HepG2 (cell line): ENCODE data around the gene OPRL1. TPM values are rescaled to one million over a fixed set of nuclear protein-coding genes. Genes with fewer than 3 reads are reported as not detected.

Source experiments
- ARID4A ChIP-seq: sonication (generic); formaldehyde crosslinking; IDR thresholded peaks from 2 replicates; pipeline ENCODE4 v1.5.0; 2020; ENCODE audit warnings: mild to moderate bottlenecking, missing genetic modification reagents, borderline replicate concordance
- CHD4 ChIP-seq: fragments of 200-600 bp; sonication (generic); IDR thresholded peaks from 2 replicates; pipeline ENCODE4 v1.7.0; 2017; ENCODE audit warnings: mild to moderate bottlenecking, low read length, borderline replicate concordance
- FOXC1 ChIP-seq: sonication (generic); formaldehyde crosslinking; IDR thresholded peaks from 2 replicates; pipeline ENCODE4 v1.8.0; 2022; ENCODE audit warnings: mild to moderate bottlenecking, missing genetic modification reagents, borderline replicate concordance
- HOXA3 ChIP-seq: sonication (generic); formaldehyde crosslinking; IDR thresholded peaks from 2 replicates; pipeline ENCODE4 v1.5.0; 2020; ENCODE audit warnings: missing genetic modification reagents
- MAFK ChIP-seq, 2 experiments: IDR thresholded peaks in 1 of 2; conservative IDR thresholded peaks in 1 of 2; 2 replicates each; pipeline ENCODE4 v1.6.1; 2011; ENCODE audit warnings: improper control_type of control experiment in 2 of 2, low read length in 2 of 2
- THAP9 ChIP-seq: sonication (generic); formaldehyde crosslinking; IDR thresholded peaks from 2 replicates; pipeline ENCODE4; 2020; ENCODE audit warnings: missing genetic modification reagents, mild to moderate bottlenecking, borderline replicate concordance
- TIGD3 ChIP-seq: sonication (generic); formaldehyde crosslinking; IDR thresholded peaks from 2 replicates; pipeline ENCODE4 v1.5.1; 2020; ENCODE audit warnings: mild to moderate bottlenecking, missing genetic modification reagents, borderline replicate concordance
- ZBTB42 ChIP-seq: sonication (generic); formaldehyde crosslinking; IDR thresholded peaks from 2 replicates; pipeline ENCODE4 v1.5.0; 2020; ENCODE audit warnings: mild to moderate bottlenecking, missing genetic modification reagents
- ZC3H4 ChIP-seq: sonication (generic); formaldehyde crosslinking; IDR thresholded peaks from 2 replicates; pipeline ENCODE4 v1.4.0; 2020; ENCODE audit warnings: missing genetic modification reagents, borderline replicate concordance
- ZNF512 ChIP-seq: sonication (generic); formaldehyde crosslinking; IDR thresholded peaks from 2 replicates; pipeline ENCODE4 v1.4.0; 2020; ENCODE audit warnings: mild to moderate bottlenecking, missing genetic modification reagents
- ZNF616 ChIP-seq: sonication (generic); formaldehyde crosslinking; IDR thresholded peaks from 2 replicates; pipeline ENCODE4 v1.5.0; 2020; ENCODE audit warnings: low read depth, mild to moderate bottlenecking, missing genetic modification reagents
- polyA plus RNA-seq, 8 experiments: library from polyadenylated mRNA; depleted of rRNA in 3 of 8; stranded (reverse) in 7 of 8; unstranded in 1 of 8; fragments of >200 nt; fragmentation: Illumina TruSeq in 4 of 8; extraction: Trizol in 4 of 8; gene quantifications; 2 replicates each; pipeline versions ENCODE4 v1.2.1 to v1.2.3, GENCODE V29; 2011 to 2016; ENCODE audit warnings: low read depth in 4 of 8, missing spikeins in 1 of 8, mixed read lengths in 1 of 8; ENCODE audit not compliant: insufficient read depth in 1 of 8
- total RNA-seq, 5 experiments: library from RNA; depleted of rRNA; stranded (reverse); fragments of >200 nt; fragmentation: Illumina TruSeq; extraction: Trizol; gene quantifications; 2 replicates each; pipeline ENCODE4 v1.2.3, GENCODE V29; 2016; ENCODE audit warnings: low read depth in 1 of 5
- TF ChIP-seq, protein P1 (sequence below): sonication (generic); formaldehyde crosslinking; conservative IDR thresholded peaks from 2 replicates; pipeline ENCODE4 v1.5.0; 2020; ENCODE audit warnings: missing genetic modification reagents
- TF ChIP-seq, protein P2 (sequence below): sonication (generic); formaldehyde crosslinking; IDR thresholded peaks from 2 replicates; pipeline ENCODE4 v1.5.1; 2020; ENCODE audit warnings: missing genetic modification reagents, mild to moderate bottlenecking, borderline replicate concordance

OPRL1 gene
- total and polyA plus RNA-seq, 2 of the 13 experiments (the other 11 are each of a cell fraction or from before 2014, with no cell fraction given) = 0.35 to 0.71 TPM

- TF ChIP-seq ARID4A = peak; percentile 51; the same call in 1 of the 2 replicates
- no peak for TF ChIP-seq CHD4
- TF ChIP-seq, protein P1, sequence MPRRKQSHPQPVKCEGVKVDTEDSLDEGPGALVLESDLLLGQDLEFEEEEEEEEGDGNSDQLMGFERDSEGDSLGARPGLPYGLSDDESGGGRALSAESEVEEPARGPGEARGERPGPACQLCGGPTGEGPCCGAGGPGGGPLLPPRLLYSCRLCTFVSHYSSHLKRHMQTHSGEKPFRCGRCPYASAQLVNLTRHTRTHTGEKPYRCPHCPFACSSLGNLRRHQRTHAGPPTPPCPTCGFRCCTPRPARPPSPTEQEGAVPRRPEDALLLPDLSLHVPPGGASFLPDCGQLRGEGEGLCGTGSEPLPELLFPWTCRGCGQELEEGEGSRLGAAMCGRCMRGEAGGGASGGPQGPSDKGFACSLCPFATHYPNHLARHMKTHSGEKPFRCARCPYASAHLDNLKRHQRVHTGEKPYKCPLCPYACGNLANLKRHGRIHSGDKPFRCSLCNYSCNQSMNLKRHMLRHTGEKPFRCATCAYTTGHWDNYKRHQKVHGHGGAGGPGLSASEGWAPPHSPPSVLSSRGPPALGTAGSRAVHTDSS (CRISPR knock-in tag) = 0 out of 2 replicates have a peak, but pooled peaks have one; percentile 58
- TF ChIP-seq TIGD3 = no peak
- peak; percentile 72 for TF ChIP-seq HOXA3 (CRISPR knock-in tag)
- TF ChIP-seq, protein P2, sequence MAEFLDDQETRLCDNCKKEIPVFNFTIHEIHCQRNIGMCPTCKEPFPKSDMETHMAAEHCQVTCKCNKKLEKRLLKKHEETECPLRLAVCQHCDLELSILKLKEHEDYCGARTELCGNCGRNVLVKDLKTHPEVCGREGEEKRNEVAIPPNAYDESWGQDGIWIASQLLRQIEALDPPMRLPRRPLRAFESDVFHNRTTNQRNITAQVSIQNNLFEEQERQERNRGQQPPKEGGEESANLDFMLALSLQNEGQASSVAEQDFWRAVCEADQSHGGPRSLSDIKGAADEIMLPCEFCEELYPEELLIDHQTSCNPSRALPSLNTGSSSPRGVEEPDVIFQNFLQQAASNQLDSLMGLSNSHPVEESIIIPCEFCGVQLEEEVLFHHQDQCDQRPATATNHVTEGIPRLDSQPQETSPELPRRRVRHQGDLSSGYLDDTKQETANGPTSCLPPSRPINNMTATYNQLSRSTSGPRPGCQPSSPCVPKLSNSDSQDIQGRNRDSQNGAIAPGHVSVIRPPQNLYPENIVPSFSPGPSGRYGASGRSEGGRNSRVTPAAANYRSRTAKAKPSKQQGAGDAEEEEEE (CRISPR knock-in tag) = no peak
- TF ChIP-seq ZC3H4 (CRISPR knock-in tag) = peak; percentile 90
- peak; percentile 45; the same call in 1 of the 2 replicates for TF ChIP-seq ZNF616 (CRISPR knock-in tag)
- TF ChIP-seq ZNF512 (CRISPR knock-in tag) = no peak
- no peak for TF ChIP-seq MAFK (conservative IDR thresholded peaks at IDR 0.05 in 1 of 2, IDR thresholded peaks at IDR 0.05 in 1 of 2; ENCODE audit: low read length in 2 of 2)
- no peak for TF ChIP-seq ZBTB42 (CRISPR knock-in tag)
- 0 out of 2 replicates have a peak, but pooled peaks have one; percentile 3 for TF ChIP-seq FOXC1 (CRISPR knock-in tag)
- TF ChIP-seq THAP9 (CRISPR knock-in tag) = no peak
Measured at GRCh38 chr20:64041040-64041780, 38.7 kb upstream of the OPRL1 start (continued).
